Stimulated activated CD4-positive, alpha-beta T cell treated with anti-CD3 and anti-CD28 coated beads, Interleukin-12 subunit alpha, Interleukin-12 subunit beta, amount 100 ng/mL, for 24 hours (primary cell): ENCODE results near the gene INS.
"Not testable (repeated sequence)": the region's sequence is repeated elsewhere in the genome, so short reads cannot be mapped to it uniquely, and the experiment has no call there.

Experiments used
- DNase-seq, 2 experiments: peaks; one replicate each; pipeline ENCODE4 v3.0.0-alpha.2; 2020; ENCODE audit warnings: low read depth in 2 of 2

Gene INS

GRCh38 chr11:2132874-2133240 lies 28.2 kb downstream of the INS start:
- no peak for DNase-seq

GRCh38 chr11:2132246-2132645 lies 28.8 kb downstream of the INS start:
- no peak for DNase-seq

- no peak for DNase-seq
Observed at GRCh38 chr11:2131371-2132236, 29.4 kb downstream of the INS start.

GRCh38 chr11:2130881-2131352 lies 30.1 kb downstream of the INS start:
- DNase-seq: no peak

GRCh38 chr11:2129699-2130366 lies 31.2 kb downstream of the INS start:
- no peak for DNase-seq

GRCh38 chr11:2129308-2129698 lies 31.7 kb downstream of the INS start:
- DNase-seq: no peak

GRCh38 chr11:2128511-2129307 lies 32.3 kb downstream of the INS start:
- no peak for DNase-seq

GRCh38 chr11:2128130-2128510 lies 32.9 kb downstream of the INS start:
- DNase-seq: no peak

- no peak for DNase-seq
Observed at GRCh38 chr11:2127482-2128129, 33.4 kb downstream of the INS start.

- DNase-seq: no peak
Observed at GRCh38 chr11:2126520-2127085, 34.4 kb downstream of the INS start.

- not testable (repeated sequence) for DNase-seq
Observed at GRCh38 chr11:2124736-2125484, 36.1 kb downstream of the INS start.

GRCh38 chr11:2123628-2123960 lies 37.4 kb downstream of the INS start:
- DNase-seq: no peak

GRCh38 chr11:2122907-2123627 lies 37.9 kb downstream of the INS start:
- no peak for DNase-seq

- DNase-seq: no peak
Observed at GRCh38 chr11:2122222-2122906, 38.6 kb downstream of the INS start.

GRCh38 chr11:2121227-2122130 lies 39.5 kb downstream of the INS start:
- DNase-seq: no peak

GRCh38 chr11:2120359-2121100 lies 40.5 kb downstream of the INS start:
- DNase-seq: no peak

GRCh38 chr11:2118677-2119076 lies 42.3 kb downstream of the INS start:
- no peak for DNase-seq

- no peak for DNase-seq
Observed at GRCh38 chr11:2116680-2117079, 44.3 kb downstream of the INS start.
